Activated CD4-positive, alpha-beta T cell treated with anti-CD3 and anti-CD28 coated beads, Interleukin-2, amount 10 ng/mL, durations not matched to agents 7 days and 5 days (primary cell): ENCODE results near the gene KLF5. TPM values are rescaled to one million over a fixed set of nuclear protein-coding genes. Genes with fewer than 3 reads are reported as not detected.

ENCODE experiments used
- CTCF ChIA-PET: fragments of 350-600 bp; sonication (Branson Sonifier 250); formaldehyde crosslinking; loops from one replicate; lab custom pipeline; 2021; ENCODE audit warnings: antibody characterized with exemption; lab: Charles Lee
- POLR2A ChIA-PET: fragments of 350-600 bp; sonication (Branson Sonifier 250); formaldehyde crosslinking; loops from one replicate; lab custom pipeline; 2021; ENCODE audit warnings: antibody characterized with exemption; lab: Charles Lee
- DNase-seq: peaks from one replicate; pipeline ENCODE4 v3.0.0-alpha.2; 2020
- H3K27ac Mint-ChIP-seq: one replicate; pipeline ENCODE4 v1.8.0; 2021; ENCODE audit warnings: mild to moderate bottlenecking, moderate library complexity, mixed read lengths
- H3K27me3 Mint-ChIP-seq: one replicate; pipeline ENCODE4 v1.8.0; 2021; ENCODE audit warnings: mixed read lengths
- H3K36me3 Mint-ChIP-seq: one replicate; pipeline ENCODE4 v1.8.0; 2021; ENCODE audit warnings: low read depth, mixed read lengths
- H3K4me1 Mint-ChIP-seq: one replicate; pipeline ENCODE4 v1.8.0; 2021; ENCODE audit warnings: mixed read lengths
- H3K4me3 Mint-ChIP-seq: one replicate; pipeline ENCODE4 v1.8.0; 2021; ENCODE audit warnings: mild to moderate bottlenecking, moderate library complexity, mixed read lengths
- H3K9me3 Mint-ChIP-seq: one replicate; pipeline ENCODE4 v1.8.0; 2021; ENCODE audit warnings: mixed read lengths
- total RNA-seq, 2 experiments: library from RNA; stranded (reverse); gene quantifications; one replicate each; pipeline ENCODE4 v1.2.3, GENCODE V29; 2021

Gene KLF5
- total RNA-seq, 2 experiments from 2014 or later: 4.7 to 4.8 TPM

GRCh38 chr13:73101351-73102007 is 42.7 kb downstream of the KLF5 start:
- ChIA-PET CTCF (interaction anchor here (0.5 to 0.9 kb wide), 3 partner anchors 10 to 274 kb away, joined by 3 read pairs; no protein-coding TSS in a partner anchor), POLR2A (no interaction called here)
- Mint-ChIP-seq H3K4me3 (no peak overlapping the region), H3K36me3 (no peaks in the 10 kb centered on the region), H3K27me3 (no peaks in the 10 kb centered on the region), H3K27ac (no peak overlapping the region), H3K4me1 (no peaks in the 10 kb centered on the region), H3K9me3 (no peaks in the 10 kb centered on the region)
- DNase-seq: no peak

GRCh38 chr13:73103238-73103637 is 44.4 kb downstream of the KLF5 start:
- ChIA-PET POLR2A (no interaction called here), CTCF (interaction anchor here (0.6 kb wide), 1 partner anchor 76 kb away, joined by 3 read pairs; no protein-coding TSS in a partner anchor)
- Mint-ChIP-seq H3K36me3 (no peaks in the 10 kb centered on the region), H3K27me3 (no peaks in the 10 kb centered on the region), H3K9me3 (no peaks in the 10 kb centered on the region), H3K27ac (no peak overlapping the region), H3K4me1 (no peaks in the 10 kb centered on the region), H3K4me3 (no peak overlapping the region)
- no peak for DNase-seq

- no peak for DNase-seq
- no peak overlapping the region for H3K27ac Mint-ChIP-seq
- ChIA-PET CTCF (no interaction called here), POLR2A (no interaction called here)
- H3K36me3 Mint-ChIP-seq: no peaks in the 10 kb centered on the region
- no peak overlapping the region for H3K4me3 Mint-ChIP-seq
- no peaks in the 10 kb centered on the region for H3K9me3 Mint-ChIP-seq
- H3K4me1 Mint-ChIP-seq: no peaks in the 10 kb centered on the region
- no peaks in the 10 kb centered on the region for H3K27me3 Mint-ChIP-seq
These were observed 47.8 kb downstream of the KLF5 start for GRCh38 chr13:73106513-73107178.

GRCh38 chr13:73107481-73107880 is 48.7 kb downstream of the KLF5 start:
- Mint-ChIP-seq H3K4me1 (no peaks in the 10 kb centered on the region), H3K27ac (no peak overlapping the region), H3K9me3 (no peaks in the 10 kb centered on the region), H3K27me3 (no peaks in the 10 kb centered on the region), H3K36me3 (no peaks in the 10 kb centered on the region), H3K4me3 (no peak overlapping the region)
- CTCF ChIA-PET: interaction anchor here (0.6 kb wide), 1 partner anchor 523 kb away, joined by 3 read pairs; no protein-coding TSS in a partner anchor
- POLR2A ChIA-PET: no interaction called here
- DNase-seq: no peak

GRCh38 chr13:73107970-73108369 is 49.2 kb downstream of the KLF5 start:
- H3K4me1 Mint-ChIP-seq: no peaks in the 10 kb centered on the region
- CTCF ChIA-PET: interaction anchor here (0.6 kb wide), 1 partner anchor 523 kb away, joined by 3 read pairs; no protein-coding TSS in a partner anchor
- no peak for DNase-seq
- no peak overlapping the region for H3K4me3 Mint-ChIP-seq
- H3K36me3 Mint-ChIP-seq: no peaks in the 10 kb centered on the region
- no peaks in the 10 kb centered on the region for H3K9me3 Mint-ChIP-seq
- H3K27ac Mint-ChIP-seq: no peak overlapping the region
- no peaks in the 10 kb centered on the region for H3K27me3 Mint-ChIP-seq
- POLR2A ChIA-PET: no interaction called here

- no peaks in the 10 kb centered on the region for H3K9me3 Mint-ChIP-seq
- no peaks in the 10 kb centered on the region for H3K27me3 Mint-ChIP-seq
- POLR2A ChIA-PET: no interaction called here
- no peaks in the 10 kb centered on the region for H3K36me3 Mint-ChIP-seq
- no peak overlapping the region for H3K4me3 Mint-ChIP-seq
- CTCF ChIA-PET: no interaction called here
- no peak for DNase-seq
- H3K27ac Mint-ChIP-seq: no peak overlapping the region
- no peaks in the 10 kb centered on the region for H3K4me1 Mint-ChIP-seq
These were observed 50.6 kb downstream of the KLF5 start for GRCh38 chr13:73109288-73109899.

- ChIA-PET POLR2A (no interaction called here), CTCF (no interaction called here)
- no peaks in the 10 kb centered on the region for H3K4me1 Mint-ChIP-seq
- H3K27me3 Mint-ChIP-seq: no peaks in the 10 kb centered on the region
- DNase-seq: no peak
- H3K4me3 Mint-ChIP-seq: no peak overlapping the region
- H3K27ac Mint-ChIP-seq: no peak overlapping the region
- no peaks in the 10 kb centered on the region for H3K36me3 Mint-ChIP-seq
- no peaks in the 10 kb centered on the region for H3K9me3 Mint-ChIP-seq
These were observed 51.2 kb downstream of the KLF5 start for GRCh38 chr13:73109969-73110368.

GRCh38 chr13:73110814-73111213 is 52.0 kb downstream of the KLF5 start:
- CTCF ChIA-PET: no interaction called here
- DNase-seq: no peak
- H3K4me1 Mint-ChIP-seq: no peaks in the 10 kb centered on the region
- no peaks in the 10 kb centered on the region for H3K27me3 Mint-ChIP-seq
- POLR2A ChIA-PET: no interaction called here
- H3K9me3 Mint-ChIP-seq: no peaks in the 10 kb centered on the region
- H3K27ac Mint-ChIP-seq: no peak overlapping the region
- H3K4me3 Mint-ChIP-seq: no peak overlapping the region
- H3K36me3 Mint-ChIP-seq: no peaks in the 10 kb centered on the region

- no peak for DNase-seq
- H3K9me3 Mint-ChIP-seq: no peaks in the 10 kb centered on the region
- no peaks in the 10 kb centered on the region for H3K4me1 Mint-ChIP-seq
- no peaks in the 10 kb centered on the region for H3K27me3 Mint-ChIP-seq
- CTCF ChIA-PET: interaction anchor here (0.7 kb wide), 1 partner anchor 10 kb away, joined by 3 read pairs; no protein-coding TSS in a partner anchor
- no peak overlapping the region for H3K27ac Mint-ChIP-seq
- H3K4me3 Mint-ChIP-seq: no peak overlapping the region
- POLR2A ChIA-PET: no interaction called here
- no peaks in the 10 kb centered on the region for H3K36me3 Mint-ChIP-seq
These were observed 52.5 kb downstream of the KLF5 start for GRCh38 chr13:73111331-73111730.

- DNase-seq: no peak
- Mint-ChIP-seq H3K27me3 (no peaks in the 10 kb centered on the region), H3K4me1 (no peaks in the 10 kb centered on the region), H3K27ac (no peak overlapping the region), H3K9me3 (no peaks in the 10 kb centered on the region), H3K36me3 (no peaks in the 10 kb centered on the region), H3K4me3 (no peak overlapping the region)
- ChIA-PET POLR2A (no interaction called here), CTCF (no interaction called here)
These were observed 60.8 kb downstream of the KLF5 start for GRCh38 chr13:73119612-73120011.
